ENCODE data around the gene NPLOC4. TPM values are rescaled to one million over a fixed set of nuclear protein-coding genes. Genes with fewer than 3 reads are reported as not detected.

The NPLOC4 gene
- total and polyA plus RNA-seq, 4 donors: 30.1 to 98.0 (median 51.3) TPM

DNA sequence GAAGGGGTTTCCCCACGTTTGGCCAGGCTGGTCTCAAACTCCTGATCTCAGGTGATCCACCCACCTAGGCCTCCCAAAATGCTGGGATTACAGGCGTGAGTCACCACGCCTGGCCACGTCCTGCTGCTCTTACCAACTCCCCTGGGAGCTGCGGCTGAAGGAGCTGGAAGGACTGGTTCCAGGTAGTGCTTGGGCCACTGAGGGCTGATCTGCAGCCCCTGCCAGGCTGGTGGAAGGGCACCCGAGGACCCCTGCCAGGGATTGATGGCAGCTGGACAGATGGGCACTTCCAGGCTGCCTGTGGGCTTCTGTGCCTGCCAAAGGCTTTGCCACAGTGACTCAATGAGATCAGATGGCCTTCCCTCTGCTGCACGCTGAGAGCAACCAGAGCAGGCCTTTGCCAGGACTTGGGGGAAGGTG, 27.1 kb upstream of the NPLOC4 start:
- TF ChIP-seq CTCF (IDR thresholded peaks at IDR 0.05; ENCODE audit: control extremely low read depth, extremely low read depth): no peak
- Histone ChIP-seq H3K27ac (ENCODE audit: low read depth in 1 of 2, low read length in 1 of 2) (no peak overlapping the region), H3K9ac (ENCODE audit: insufficient read depth in 1 of 2, low read length in 2 of 2) (no peak overlapping the region), H3K36me3 (ENCODE audit: control insufficient read depth in 4 of 4, insufficient read depth in 4 of 4, low read length in 4 of 4) (peaks cover 0 to 5% (median 1%) of the 10 kb centered on the region in 4 donors), H3K4me3 (no peak overlapping the region), H3K27me3 (ENCODE audit: control insufficient read depth in 3 of 3, insufficient read depth in 3 of 3, low read length in 2 of 3) (no peaks in the 10 kb centered on the region), H3K4me1 (ENCODE audit: control insufficient read depth in 5 of 5, insufficient read depth in 5 of 5, low read length in 5 of 5) (peaks cover 0 to 17% (median 4%) of the 10 kb centered on the region in 5 donors), H3K9me3 (ENCODE audit: control insufficient read depth in 4 of 4, insufficient read depth in 3 of 4, low read length in 3 of 4) (no peaks in the 10 kb centered on the region)
- 89 to 92% methylated on average over 7 of the region's 7 CpGs for WGBS, 2 donors
- ATAC-seq (ENCODE audit: insufficient read depth, low FRiP score): no peak
- no peak for DNase-seq

DNA sequence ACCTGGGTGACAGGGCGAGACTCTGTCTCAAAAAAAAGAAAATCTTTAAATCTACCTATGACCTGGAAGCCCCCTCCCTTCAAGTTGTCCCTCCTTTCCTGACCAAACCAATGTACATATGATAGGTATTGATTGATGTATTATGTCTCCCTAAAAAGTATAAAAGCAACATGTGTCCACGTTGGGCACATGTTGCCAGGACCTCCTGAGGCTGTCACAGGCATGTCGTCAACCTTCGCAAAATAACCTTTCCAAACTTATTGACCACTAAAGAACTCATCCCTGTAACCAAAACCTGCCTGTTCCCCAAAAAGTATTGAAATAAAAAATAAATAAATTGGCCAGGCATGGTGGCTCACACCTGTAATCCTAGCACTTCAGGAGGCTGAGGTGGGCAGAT, 25.1 kb upstream of the NPLOC4 start:
- no peak for DNase-seq
- H3K9ac ChIP-seq (ENCODE audit: insufficient read depth in 1 of 2, low read length in 2 of 2): no peak overlapping the region
- ATAC-seq (ENCODE audit: insufficient read depth, low FRiP score): no peak
- no peaks in the 10 kb centered on the region for H3K9me3 ChIP-seq (ENCODE audit: control insufficient read depth in 4 of 4, insufficient read depth in 3 of 4, low read length in 3 of 4)
- H3K36me3 ChIP-seq (ENCODE audit: control insufficient read depth in 4 of 4, insufficient read depth in 4 of 4, low read length in 4 of 4): peaks cover 0 to 3% (median 0%) of the 10 kb centered on the region in 4 donors
- no peak overlapping the region for H3K27ac ChIP-seq (ENCODE audit: low read depth in 1 of 2, low read length in 1 of 2)
- 94 to 97% methylated on average over 4 of the region's 4 CpGs for WGBS, 2 donors
- TF ChIP-seq CTCF (IDR thresholded peaks at IDR 0.05; ENCODE audit: control extremely low read depth, extremely low read depth): no peak
- no peaks in the 10 kb centered on the region for H3K27me3 ChIP-seq (ENCODE audit: control insufficient read depth in 3 of 3, insufficient read depth in 3 of 3, low read length in 2 of 3)
- peaks cover 0 to 10% (median 0%) of the 10 kb centered on the region in 5 donors for H3K4me1 ChIP-seq (ENCODE audit: control insufficient read depth in 5 of 5, insufficient read depth in 5 of 5, low read length in 5 of 5)
- no peak overlapping the region for H3K4me3 ChIP-seq

DNA sequence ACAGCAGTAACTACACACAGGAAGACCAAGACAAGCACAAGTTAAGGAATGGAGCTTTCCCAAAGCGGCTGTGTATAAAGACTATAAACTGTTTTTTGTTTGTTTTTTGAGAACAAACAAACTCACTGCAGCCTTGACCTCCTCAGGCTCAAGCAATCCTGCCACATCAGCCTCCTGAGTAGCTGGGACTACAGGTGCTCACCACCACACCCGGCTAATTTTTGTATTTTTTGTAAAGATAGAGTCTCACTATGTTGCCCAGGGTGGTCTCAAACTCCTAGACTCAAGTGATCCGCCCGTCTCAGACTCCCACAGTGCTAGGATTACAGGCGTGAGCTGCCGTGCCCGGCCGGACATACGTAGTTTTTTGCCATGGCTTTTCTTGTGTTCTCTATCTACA, 23.5 kb upstream of the NPLOC4 start:
- ATAC-seq (ENCODE audit: insufficient read depth, low FRiP score) (no peak), DNase-seq (no peak)
- Histone ChIP-seq H3K9me3 (ENCODE audit: control insufficient read depth in 4 of 4, insufficient read depth in 3 of 4, low read length in 3 of 4) (no peaks in the 10 kb centered on the region), H3K9ac (ENCODE audit: insufficient read depth in 1 of 2, low read length in 2 of 2) (no peak overlapping the region), H3K4me1 (ENCODE audit: control insufficient read depth in 5 of 5, insufficient read depth in 5 of 5, low read length in 5 of 5) (peaks cover 0 to 5% (median 0%) of the 10 kb centered on the region in 5 donors), H3K36me3 (ENCODE audit: control insufficient read depth in 4 of 4, insufficient read depth in 4 of 4, low read length in 4 of 4) (peaks cover 0 to 3% (median 0%) of the 10 kb centered on the region in 4 donors), H3K27ac (ENCODE audit: low read depth in 1 of 2, low read length in 1 of 2) (no peak overlapping the region), H3K27me3 (ENCODE audit: control insufficient read depth in 3 of 3, insufficient read depth in 3 of 3, low read length in 2 of 3) (no peaks in the 10 kb centered on the region), H3K4me3 (no peak overlapping the region)
- WGBS, 2 donors: 90 to 95% methylated on average over 9 of the region's 9 CpGs
- TF ChIP-seq CTCF (IDR thresholded peaks at IDR 0.05; ENCODE audit: control extremely low read depth, extremely low read depth): no peak

DNA sequence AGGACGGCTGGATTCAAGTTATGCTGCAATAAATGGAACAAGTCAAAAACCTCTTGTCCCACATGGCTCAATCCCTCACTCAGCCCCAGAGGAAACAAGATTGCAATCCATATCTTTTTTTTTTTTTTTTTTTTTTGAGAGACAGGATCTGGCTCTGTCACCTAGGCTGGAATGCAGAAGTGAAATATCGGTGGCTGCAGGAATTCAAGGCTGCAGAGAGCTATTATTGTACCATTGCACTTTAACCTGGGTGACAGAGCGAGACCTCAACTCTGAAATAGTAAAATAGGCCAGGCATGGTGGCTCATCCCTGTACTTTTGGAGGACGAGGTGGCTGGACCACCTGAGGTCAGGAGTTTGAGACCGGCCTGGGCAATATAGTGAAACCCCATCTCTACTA, 22.1 kb upstream of the NPLOC4 start:
- Histone ChIP-seq H3K4me3 (no peak overlapping the region), H3K9ac (ENCODE audit: insufficient read depth in 1 of 2, low read length in 2 of 2) (no peak overlapping the region), H3K27ac (ENCODE audit: low read depth in 1 of 2, low read length in 1 of 2) (peak overlapping the region in 1 of 2 donors; percentile 32), H3K27me3 (ENCODE audit: control insufficient read depth in 3 of 3, insufficient read depth in 3 of 3, low read length in 2 of 3) (no peaks in the 10 kb centered on the region), H3K4me1 (ENCODE audit: control insufficient read depth in 5 of 5, insufficient read depth in 5 of 5, low read length in 5 of 5) (no peaks in the 10 kb centered on the region), H3K36me3 (ENCODE audit: control insufficient read depth in 4 of 4, insufficient read depth in 4 of 4, low read length in 4 of 4) (no peaks in the 10 kb centered on the region), H3K9me3 (ENCODE audit: control insufficient read depth in 4 of 4, insufficient read depth in 3 of 4, low read length in 3 of 4) (no peaks in the 10 kb centered on the region)
- DNase-seq (peak in 1 of 3 donors; percentile 6), ATAC-seq (ENCODE audit: insufficient read depth, low FRiP score) (no peak)
- WGBS, 2 donors: 72 to 76% methylated on average over 5 of the region's 5 CpGs
- TF ChIP-seq CTCF (IDR thresholded peaks at IDR 0.05; ENCODE audit: control extremely low read depth, extremely low read depth): no peak

Measured in lung (tissue), 12 donors.